GM21529 (cell line): ENCODE measurements around the gene ASTN1.

Experiments used
- ATAC-seq: cut with Tn5 transposase; IDR thresholded peaks from one replicate; pipeline ENCODE4 v1.9.1; 2021; ENCODE audit not compliant: unreplicated experiment

Gene ASTN1

DNA sequence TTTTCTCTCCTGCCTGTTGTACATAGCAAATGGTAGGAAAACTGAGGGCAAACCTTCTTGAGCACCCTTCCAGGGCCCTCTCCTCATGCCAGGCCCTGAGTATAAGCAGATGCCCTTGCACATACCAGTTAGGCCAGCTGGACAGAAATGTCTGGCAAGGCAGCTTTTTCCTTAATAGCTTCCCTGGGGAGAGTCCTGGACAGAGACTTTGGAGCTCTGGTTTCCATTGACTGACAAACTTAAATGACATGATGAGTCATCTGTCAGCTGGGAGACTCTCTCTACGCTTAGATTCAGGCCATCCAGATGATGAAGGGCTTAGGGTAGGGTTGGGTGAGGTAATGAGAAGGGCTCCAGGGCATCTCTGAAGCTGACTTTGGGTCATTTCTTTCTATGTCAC is 317.5 kb downstream of the ASTN1 start:
- no peak for ATAC-seq

GRCh38 chr1:176843352-176844297 is 320.9 kb downstream of the ASTN1 start:
- ATAC-seq = no peak

DNA sequence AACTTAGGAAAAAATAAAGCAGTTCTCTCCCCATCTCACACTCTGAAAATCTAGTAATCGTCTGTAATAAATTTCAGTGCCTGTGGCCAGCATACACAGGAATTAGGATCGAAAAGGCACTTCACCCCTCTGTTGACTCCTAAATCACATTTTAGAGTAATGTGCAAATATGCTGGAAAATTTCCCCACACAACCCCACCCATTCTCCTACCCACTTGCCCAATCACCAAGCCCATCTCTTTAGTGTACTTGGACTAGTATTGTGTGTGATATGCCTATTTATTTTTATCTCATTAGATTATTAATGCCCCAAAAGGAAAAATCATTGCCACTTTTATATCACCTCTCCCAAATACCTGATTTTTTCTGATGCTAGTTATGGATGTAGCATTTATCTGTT is 323.3 kb downstream of the ASTN1 start:
- no peak for ATAC-seq

DNA sequence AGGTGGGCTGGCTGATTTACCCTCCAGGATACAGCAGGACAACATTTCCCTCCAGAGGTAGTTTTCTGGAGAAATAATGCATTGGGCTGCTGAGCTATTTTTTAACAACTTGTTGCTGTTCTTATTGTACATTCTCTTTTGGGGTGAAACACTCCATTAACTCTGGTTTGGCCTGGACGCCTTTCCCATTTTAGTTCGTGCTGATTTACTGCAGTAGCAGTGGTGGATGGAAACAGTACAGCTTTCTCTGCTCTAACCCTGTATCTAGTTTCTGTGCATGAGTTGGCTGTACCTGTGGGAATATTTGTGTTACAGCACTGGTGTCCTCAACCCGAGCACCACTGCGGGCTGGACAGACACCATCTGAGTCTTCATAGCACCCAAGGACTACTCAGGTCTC is 325.3 kb downstream of the ASTN1 start:
- no peak for ATAC-seq

GRCh38 chr1:176838276-176838995 is 326.1 kb downstream of the ASTN1 start:
- ATAC-seq = no peak

DNA sequence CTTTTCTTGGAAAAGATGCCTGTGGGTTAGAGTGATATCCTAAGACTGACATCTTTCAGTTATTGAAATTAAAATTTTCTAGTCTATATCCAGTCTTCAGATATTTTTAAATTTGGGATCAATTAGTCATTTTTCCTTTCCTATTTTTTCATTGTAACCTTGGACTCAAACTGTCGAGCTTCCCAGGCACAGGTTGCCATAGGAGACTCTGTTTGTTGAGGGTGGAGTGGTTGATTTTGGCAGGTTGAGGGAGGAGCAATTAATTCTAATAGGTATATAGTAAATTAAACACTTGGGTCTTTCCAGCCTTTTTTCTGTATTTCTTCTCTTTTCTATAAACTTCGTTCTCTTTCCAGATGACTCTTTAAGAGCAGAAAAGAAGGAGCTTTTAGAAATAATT is 326.8 kb downstream of the ASTN1 start:
- ATAC-seq = no peak

DNA sequence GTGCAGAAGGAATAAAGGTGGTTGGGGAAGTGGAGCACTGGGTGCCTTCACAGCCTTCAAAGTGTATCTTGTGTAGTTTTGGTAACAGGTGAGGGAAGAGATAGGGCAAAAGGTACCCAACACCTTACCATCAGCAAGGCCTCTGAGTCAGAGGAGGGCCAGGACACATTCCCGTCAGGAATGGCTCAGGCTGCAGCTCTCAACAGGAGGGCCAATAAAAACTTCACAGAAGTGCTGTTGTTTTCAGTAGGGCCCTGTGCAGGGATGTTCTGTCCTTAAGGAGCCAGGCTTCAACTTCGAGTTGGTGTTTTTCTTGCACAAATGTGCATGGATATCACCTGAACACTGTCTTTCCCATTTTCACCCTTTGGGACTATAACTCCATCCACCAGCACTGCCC is 333.4 kb downstream of the ASTN1 start:
- no peak for ATAC-seq

DNA sequence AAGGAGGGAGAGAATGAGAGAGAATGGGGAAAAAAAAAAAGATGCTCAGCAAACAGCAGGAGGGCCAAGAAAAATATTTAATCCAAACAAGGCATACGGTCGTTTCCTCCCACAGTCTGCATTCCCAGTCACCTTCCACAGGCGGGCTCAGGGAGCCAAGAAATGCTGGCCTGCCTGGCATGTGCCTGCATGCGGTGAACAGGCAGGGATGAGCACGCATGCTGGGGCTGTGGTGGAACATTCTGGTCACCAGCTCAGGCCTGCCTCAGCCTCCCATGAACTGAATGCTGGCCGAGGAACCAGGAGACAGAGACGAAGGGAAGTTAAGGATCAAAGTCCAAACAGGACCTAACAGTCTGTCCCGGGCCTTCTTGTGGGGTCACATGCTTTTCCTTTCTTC is 335.3 kb downstream of the ASTN1 start:
- no peak for ATAC-seq

- no peak for ATAC-seq
These were observed 338.2 kb downstream of the ASTN1 start for GRCh38 chr1:176826265-176826664.

GRCh38 chr1:176820391-176821031 is 344.0 kb downstream of the ASTN1 start:
- ATAC-seq = no peak

DNA sequence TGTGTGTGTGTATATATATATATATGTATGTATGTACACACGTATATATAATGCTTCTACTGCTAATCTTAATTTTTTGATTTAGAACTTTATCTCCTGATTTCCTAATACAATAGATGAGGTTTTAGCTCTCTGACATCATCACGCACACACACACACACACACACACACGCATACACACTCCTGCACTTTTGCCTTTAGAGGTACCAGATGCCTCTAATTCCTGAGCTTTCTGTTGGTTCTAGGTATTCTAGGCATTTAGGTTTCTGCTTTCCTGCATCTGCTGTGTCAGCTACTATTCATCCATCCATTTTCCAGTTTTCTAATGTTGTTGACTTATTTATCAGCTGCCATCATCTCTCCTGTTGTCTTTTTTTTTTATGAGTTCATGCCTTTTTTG is 348.3 kb downstream of the ASTN1 start:
- ATAC-seq = no peak

DNA sequence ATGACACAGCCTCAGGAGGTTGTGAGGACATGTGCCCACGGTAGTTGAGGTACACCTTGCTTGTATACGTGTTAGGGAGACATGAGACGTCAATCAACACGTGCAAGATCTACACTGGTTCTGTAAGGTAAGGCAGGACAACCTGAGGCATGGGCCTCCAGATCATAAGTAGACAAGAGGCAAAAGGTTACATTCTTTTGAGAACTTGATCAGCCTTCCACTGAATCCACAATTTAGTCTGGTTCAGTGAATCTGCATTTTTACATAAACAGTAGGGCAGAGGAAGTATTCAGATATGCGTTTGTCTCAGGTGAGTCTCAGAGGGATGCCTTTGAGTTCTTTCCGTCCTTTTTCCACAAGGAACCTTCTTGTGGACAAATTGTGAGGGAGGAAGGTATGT is 348.9 kb downstream of the ASTN1 start:
- no peak for ATAC-seq

DNA sequence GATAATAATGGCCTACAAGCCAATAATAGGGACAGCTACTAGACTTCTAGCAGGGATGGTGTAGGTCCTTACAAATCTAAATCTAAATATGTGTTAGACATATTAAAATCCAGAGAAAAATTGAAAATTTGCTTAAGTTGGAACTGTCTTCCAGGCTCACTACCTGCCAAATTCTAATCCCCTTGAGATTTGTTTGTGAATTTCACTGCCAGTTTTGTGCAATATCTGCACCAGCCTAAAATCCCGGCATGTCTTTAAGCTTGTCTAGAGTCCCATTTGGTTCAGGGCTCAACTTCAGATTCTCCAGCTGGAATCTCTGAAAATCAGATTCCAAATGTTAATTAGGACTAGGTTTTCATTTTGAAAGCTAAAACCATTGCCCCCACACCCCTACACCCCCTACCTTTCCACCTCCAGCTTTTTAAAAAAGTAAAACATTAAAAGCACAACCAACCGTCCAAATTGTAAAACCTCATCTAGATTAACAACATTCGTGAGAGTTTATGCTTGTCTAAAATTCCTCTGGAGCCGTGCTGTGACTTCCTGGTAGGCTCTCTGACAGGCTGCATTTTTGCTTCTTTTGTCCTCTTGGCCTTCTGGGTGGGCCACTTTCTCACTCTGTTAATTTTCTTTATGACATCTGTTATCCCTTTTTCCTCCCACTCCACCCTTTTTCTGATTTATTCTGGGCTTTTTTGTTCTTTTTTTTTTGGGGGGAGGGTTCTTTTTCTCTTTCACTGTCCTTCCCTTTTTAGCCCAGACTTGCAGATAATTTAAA is 352.8 kb downstream of the ASTN1 start:
- ATAC-seq = no peak

DNA sequence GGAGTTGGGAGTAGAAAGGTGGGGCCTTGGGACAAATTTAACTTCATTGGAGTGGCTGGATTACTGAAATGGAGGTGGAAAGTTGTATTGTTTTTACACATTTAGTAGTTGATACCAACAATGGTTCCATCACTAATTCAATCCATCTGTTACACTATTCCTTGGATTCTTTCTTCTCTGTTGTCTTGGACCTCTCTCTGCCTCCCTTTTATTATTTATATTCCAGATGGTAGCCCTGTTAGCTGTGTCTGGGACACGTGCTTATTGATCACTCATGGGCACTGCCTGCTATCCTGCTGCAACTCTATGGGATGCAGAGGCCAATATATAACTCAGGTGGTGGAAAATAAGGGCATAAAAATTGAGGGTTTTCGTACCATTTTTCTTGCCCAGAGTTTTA is 355.2 kb downstream of the ASTN1 start:
- no peak for ATAC-seq
